ENCODE data around the gene LAMB2. TPM values are rescaled to one million over a fixed set of nuclear protein-coding genes. Genes with fewer than 3 reads are reported as not detected.

LAMB2 gene
- total RNA-seq, 1 experiment from 2014 or later: 118 TPM

GRCh38 chr3:49120438-49121131, 12.3 kb downstream of the LAMB2 start, which contains the start of gene USP19 (continued):
- TF ChIP-seq USF2 (CRISPR knock-in tag; IDR thresholded peaks at IDR 0.05) (0 out of 2 replicates have a peak, but pooled peaks have one; percentile 29), ATF3 (CRISPR knock-in tag; conservative IDR thresholded peaks at IDR 0.05) (no peak), EMX1 (CRISPR knock-in tag; IDR thresholded peaks at IDR 0.05) (no peak), NR1H2 (CRISPR knock-in tag; IDR thresholded peaks at IDR 0.05) (no peak), JUN (CRISPR knock-in tag; IDR thresholded peaks at IDR 0.05) (0 out of 2 replicates have a peak, but pooled peaks have one; percentile 10), ATF2 (CRISPR knock-in tag; IDR thresholded peaks at IDR 0.05; ENCODE audit: borderline replicate concordance, low read depth) (no peak), CREM (CRISPR knock-in tag; IDR thresholded peaks at IDR 0.05) (peak; percentile 87), E2F4 (CRISPR knock-in tag; IDR thresholded peaks at IDR 0.05; ENCODE audit: borderline replicate concordance, low read depth) (no peak), MAX (CRISPR knock-in tag; IDR thresholded peaks at IDR 0.05) (peak; percentile 84), NR3C1 (CRISPR knock-in tag; conservative IDR thresholded peaks at IDR 0.05; ENCODE audit: low read depth) (no peak), ETV6 (CRISPR knock-in tag; IDR thresholded peaks at IDR 0.05) (peak; percentile 86), FOXP4 (CRISPR knock-in tag; IDR thresholded peaks at IDR 0.05) (peak; percentile 47), CTCF (IDR thresholded peaks at IDR 0.05) (no peak), FOXJ3 (CRISPR knock-in tag; IDR thresholded peaks at IDR 0.05; ENCODE audit: borderline replicate concordance) (no peak), CBFB (CRISPR knock-in tag; IDR thresholded peaks at IDR 0.05; ENCODE audit: low read depth) (no peak; the same call in none of the 2 replicates), GRHL2 (CRISPR knock-in tag; IDR thresholded peaks at IDR 0.05; ENCODE audit: insufficient replicate concordance, severe bottlenecking) (no peak), MXD4 (CRISPR knock-in tag; IDR thresholded peaks at IDR 0.05; ENCODE audit: borderline replicate concordance) (no peak)
- TF ChIP-seq, protein P1, sequence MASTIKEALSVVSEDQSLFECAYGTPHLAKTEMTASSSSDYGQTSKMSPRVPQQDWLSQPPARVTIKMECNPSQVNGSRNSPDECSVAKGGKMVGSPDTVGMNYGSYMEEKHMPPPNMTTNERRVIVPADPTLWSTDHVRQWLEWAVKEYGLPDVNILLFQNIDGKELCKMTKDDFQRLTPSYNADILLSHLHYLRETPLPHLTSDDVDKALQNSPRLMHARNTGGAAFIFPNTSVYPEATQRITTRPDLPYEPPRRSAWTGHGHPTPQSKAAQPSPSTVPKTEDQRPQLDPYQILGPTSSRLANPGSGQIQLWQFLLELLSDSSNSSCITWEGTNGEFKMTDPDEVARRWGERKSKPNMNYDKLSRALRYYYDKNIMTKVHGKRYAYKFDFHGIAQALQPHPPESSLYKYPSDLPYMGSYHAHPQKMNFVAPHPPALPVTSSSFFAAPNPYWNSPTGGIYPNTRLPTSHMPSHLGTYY (CRISPR knock-in tag; IDR thresholded peaks at IDR 0.05): no peak
- TF ChIP-seq, protein P2, sequence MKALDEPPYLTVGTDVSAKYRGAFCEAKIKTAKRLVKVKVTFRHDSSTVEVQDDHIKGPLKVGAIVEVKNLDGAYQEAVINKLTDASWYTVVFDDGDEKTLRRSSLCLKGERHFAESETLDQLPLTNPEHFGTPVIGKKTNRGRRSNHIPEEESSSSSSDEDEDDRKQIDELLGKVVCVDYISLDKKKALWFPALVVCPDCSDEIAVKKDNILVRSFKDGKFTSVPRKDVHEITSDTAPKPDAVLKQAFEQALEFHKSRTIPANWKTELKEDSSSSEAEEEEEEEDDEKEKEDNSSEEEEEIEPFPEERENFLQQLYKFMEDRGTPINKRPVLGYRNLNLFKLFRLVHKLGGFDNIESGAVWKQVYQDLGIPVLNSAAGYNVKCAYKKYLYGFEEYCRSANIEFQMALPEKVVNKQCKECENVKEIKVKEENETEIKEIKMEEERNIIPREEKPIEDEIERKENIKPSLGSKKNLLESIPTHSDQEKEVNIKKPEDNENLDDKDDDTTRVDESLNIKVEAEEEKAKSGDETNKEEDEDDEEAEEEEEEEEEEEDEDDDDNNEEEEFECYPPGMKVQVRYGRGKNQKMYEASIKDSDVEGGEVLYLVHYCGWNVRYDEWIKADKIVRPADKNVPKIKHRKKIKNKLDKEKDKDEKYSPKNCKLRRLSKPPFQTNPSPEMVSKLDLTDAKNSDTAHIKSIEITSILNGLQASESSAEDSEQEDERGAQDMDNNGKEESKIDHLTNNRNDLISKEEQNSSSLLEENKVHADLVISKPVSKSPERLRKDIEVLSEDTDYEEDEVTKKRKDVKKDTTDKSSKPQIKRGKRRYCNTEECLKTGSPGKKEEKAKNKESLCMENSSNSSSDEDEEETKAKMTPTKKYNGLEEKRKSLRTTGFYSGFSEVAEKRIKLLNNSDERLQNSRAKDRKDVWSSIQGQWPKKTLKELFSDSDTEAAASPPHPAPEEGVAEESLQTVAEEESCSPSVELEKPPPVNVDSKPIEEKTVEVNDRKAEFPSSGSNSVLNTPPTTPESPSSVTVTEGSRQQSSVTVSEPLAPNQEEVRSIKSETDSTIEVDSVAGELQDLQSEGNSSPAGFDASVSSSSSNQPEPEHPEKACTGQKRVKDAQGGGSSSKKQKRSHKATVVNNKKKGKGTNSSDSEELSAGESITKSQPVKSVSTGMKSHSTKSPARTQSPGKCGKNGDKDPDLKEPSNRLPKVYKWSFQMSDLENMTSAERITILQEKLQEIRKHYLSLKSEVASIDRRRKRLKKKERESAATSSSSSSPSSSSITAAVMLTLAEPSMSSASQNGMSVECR (CRISPR knock-in tag; IDR thresholded peaks at IDR 0.05; ENCODE audit: borderline replicate concordance): peak; percentile 74; the same call in 1 of the 2 replicates
- TF ChIP-seq, protein P3, sequence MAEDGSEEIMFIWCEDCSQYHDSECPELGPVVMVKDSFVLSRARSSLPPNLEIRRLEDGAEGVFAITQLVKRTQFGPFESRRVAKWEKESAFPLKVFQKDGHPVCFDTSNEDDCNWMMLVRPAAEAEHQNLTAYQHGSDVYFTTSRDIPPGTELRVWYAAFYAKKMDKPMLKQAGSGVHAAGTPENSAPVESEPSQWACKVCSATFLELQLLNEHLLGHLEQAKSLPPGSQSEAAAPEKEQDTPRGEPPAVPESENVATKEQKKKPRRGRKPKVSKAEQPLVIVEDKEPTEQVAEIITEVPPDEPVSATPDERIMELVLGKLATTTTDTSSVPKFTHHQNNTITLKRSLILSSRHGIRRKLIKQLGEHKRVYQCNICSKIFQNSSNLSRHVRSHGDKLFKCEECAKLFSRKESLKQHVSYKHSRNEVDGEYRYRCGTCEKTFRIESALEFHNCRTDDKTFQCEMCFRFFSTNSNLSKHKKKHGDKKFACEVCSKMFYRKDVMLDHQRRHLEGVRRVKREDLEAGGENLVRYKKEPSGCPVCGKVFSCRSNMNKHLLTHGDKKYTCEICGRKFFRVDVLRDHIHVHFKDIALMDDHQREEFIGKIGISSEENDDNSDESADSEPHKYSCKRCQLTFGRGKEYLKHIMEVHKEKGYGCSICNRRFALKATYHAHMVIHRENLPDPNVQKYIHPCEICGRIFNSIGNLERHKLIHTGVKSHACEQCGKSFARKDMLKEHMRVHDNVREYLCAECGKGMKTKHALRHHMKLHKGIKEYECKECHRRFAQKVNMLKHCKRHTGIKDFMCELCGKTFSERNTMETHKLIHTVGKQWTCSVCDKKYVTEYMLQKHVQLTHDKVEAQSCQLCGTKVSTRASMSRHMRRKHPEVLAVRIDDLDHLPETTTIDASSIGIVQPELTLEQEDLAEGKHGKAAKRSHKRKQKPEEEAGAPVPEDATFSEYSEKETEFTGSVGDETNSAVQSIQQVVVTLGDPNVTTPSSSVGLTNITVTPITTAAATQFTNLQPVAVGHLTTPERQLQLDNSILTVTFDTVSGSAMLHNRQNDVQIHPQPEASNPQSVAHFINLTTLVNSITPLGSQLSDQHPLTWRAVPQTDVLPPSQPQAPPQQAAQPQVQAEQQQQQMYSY (CRISPR knock-in tag; IDR thresholded peaks at IDR 0.05): no peak
